GM21423 (cell line): ENCODE measurements around the gene PDE6G.
"Not testable (repeated sequence)": the region's sequence is repeated elsewhere in the genome, so short reads cannot be mapped to it uniquely, and the experiment has no call there.

Experiments used
- ATAC-seq: cut with Tn5 transposase; IDR thresholded peaks from one replicate; pipeline ENCODE4 v1.9.1; 2021; ENCODE audit warnings: mild to moderate bottlenecking, moderate library complexity; ENCODE audit not compliant: unreplicated experiment

PDE6G gene

DNA sequence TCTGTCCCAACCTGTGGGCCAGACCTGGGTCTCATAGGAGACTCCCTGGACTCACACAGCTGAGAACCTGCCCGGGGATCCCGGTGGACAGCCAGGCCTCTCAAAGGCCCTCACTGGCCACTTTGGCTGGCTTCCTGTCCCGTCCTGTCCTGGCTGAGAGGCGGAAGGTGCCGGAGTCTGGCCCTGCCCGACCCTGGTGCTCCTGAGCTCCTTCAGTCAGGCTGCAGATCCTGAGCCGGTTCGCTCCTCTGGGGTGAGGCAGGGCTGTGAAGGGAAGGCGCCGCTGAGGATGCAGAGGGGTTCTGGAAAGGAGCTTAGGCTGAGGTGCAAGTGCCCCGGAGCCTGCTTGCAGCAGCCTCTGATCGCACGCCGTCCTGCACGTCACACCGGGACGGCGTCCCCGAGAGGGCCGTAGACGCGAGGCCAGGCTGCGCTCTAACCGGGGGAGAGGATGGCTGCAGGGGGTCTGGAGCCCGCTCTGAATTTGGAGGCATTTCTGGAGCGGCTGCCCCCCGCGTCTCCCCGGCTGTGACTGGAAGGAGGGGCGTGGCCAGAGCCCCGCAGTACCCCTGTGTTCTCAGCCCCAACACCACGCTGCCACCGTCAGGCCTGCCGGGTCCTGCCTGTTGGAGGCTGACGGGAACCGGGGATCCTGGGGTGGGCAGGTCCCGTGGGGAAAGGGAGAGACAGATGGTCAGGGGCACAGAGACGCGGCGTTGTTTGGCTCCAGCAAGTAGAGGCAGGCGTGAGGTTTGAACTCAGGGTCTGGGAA lies 31.6 kb upstream of the PDE6G start:
- no peak for ATAC-seq

- ATAC-seq = no peak
These were observed 30.3 kb upstream of the PDE6G start for GRCh38 chr17:81686614-81687013.

DNA sequence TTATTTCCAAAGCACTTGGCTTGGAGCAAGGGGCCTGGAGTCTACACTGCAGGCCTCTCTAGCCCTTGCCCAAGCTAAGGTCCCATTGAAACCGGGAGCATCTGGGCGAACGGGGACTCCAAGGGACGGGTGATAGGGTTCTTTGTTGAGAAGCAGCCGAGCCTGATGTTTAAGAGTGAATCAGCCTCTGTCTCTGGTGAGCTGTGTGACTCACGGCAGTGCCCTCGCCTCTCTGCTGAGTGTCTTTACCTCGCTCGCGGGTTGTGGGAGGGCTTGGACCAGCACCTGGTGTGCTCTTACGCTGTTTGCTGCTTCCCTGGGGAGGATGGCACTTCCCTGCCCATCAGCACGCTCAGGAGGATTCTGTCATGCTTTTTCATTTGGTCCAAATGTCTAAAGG lies 28.8 kb upstream of the PDE6G start:
- no peak for ATAC-seq

DNA sequence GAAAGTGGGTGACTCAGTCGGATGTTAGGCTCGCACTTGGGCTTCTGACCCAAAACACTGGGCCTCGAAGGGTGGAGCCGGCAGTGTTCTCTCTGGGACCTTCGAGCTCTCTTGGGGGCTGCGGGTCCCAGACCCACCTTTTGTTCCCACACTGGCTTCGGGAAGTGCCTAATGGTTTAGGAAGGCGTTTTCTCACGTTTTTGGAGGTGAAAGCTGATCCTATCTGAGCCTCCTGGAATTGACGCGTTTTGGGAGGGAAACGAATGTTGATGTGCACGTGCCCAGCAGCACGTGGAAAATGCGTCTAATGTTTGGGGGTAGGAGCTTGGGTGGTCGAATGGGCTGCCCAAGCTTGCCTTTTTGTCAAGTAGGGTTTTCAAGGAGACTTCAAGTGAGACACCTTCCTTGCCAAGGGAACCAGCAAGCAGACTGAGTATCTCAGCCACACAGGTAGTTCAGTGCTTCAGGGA lies 28.1 kb upstream of the PDE6G start:
- no peak for ATAC-seq

GRCh38 chr17:81683584-81684441 lies 27.5 kb upstream of the PDE6G start, which contains the start of the genes ARL16 and HGS:
Gene ARL16 (minus strand): TSS chr17:81683797. CDS start chr17:81683753, 44 bp downstream.
Gene HGS (plus strand): TSS chr17:81684011. CDS start chr17:81684067, 56 bp downstream.
- peak; percentile 90 for ATAC-seq

- ATAC-seq = peak; percentile 8
These were observed 26.9 kb upstream of the PDE6G start for GRCh38 chr17:81683208-81683583.

DNA sequence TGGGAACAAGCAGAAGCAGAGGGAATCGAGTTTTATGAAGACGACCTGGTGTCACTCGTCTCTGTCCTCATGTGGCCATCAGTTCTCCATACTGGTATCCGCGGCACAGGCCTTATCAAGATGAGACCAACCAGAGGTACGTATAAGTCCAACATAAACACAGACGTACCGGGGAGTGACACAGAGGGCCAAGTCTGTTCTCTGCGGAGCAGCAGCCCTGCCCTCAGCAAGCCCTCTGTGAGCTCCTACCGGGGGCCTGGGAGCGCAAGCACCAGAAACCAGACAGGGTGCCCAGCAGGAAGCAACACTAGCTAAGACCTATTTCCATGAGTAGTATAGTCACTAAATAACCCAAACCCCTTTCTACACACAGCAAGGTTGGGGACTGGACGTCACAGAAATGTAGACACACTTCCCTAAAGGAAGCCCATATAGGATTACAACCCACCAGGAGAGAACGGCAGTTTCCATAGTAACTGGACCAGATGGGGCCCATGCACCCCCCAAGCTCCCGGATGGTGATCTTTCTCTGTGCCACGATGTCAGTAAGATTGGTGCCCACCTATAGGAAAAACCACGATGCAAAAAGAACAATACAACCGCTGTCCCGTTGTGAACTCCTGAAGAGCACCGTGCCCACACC lies 26.3 kb upstream of the PDE6G start:
- ATAC-seq = no peak

DNA sequence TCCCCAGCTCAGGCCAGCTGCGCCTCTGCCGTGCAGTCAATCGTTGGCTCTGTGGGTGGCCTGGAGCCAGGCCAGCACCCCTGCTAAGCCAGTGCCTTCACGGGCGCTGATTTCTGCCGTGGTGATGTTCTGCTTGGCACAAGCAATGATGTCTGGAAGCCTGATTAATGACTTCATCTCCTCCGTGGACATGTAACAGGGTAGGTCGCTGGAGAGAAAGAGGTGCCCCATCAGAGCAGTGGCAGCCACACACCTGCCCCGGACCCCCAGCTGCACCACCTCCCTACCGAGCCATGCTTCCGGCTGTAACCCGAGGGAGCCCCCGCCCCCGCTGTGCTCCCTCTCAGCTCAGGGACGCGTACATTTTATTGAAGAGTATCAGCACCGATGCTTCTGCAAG lies 25.3 kb upstream of the PDE6G start:
- ATAC-seq = no peak

GRCh38 chr17:81680150-81680549 lies 23.8 kb upstream of the PDE6G start:
- no peak for ATAC-seq

GRCh38 chr17:81676906-81677305 lies 20.6 kb upstream of the PDE6G start:
- no peak for ATAC-seq

DNA sequence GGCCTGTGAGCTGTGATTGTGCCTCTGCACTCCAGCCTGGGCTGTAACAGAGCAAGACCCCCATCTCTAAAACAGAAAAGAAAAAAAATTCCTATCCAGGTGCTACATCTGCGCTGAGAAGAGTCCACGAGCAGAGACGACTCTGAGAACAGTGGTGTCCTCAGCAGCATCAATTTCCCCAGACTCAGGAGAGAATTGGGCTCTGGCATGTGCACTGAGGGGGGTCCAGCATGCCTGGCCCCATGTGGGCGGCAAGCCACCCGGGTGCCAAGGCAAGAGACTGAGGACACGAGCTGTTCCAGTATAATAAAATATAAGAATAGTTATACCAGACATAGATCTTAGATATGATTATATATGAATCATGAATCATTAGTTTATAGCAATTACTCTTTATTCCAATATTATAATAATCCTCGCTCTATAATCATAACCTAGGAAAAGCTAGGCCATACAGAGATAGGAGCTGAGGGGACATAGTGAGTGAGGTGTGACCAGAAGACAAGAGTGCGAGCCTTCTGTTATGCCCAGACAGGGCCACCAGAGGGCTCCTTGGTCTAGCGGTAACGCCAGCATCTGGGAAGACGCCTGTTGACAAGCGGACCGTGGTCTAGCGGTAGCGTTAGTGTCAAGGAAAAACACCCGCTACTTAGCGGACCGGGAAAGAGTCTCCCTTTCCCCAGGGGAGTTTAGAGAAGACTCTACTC lies 19.3 kb upstream of the PDE6G start:
- ATAC-seq = not testable (repeated sequence)

- ATAC-seq = no peak
These were observed 17.4 kb upstream of the PDE6G start for GRCh38 chr17:81673561-81674258.

DNA sequence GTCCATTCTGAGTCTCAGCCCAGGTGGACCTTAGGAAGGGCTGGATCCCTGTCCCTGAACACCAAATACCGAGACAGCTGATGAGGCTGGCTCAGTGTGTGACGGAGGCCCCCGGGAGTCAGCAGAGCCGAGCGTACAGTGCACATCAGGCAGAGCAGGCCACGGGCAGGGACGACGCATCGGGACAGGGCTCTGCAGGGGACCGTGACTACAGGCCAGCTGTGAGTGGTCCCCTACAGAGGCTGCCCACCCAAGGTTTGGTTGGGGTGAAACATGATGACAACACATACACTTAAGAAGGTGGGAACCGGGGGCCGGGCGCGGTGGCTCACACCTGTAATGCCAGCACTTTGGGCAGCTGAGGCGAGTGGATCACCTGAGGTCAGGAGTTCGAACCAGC lies 16.6 kb upstream of the PDE6G start:
- ATAC-seq = no peak

GRCh38 chr17:81672504-81672903 lies 16.2 kb upstream of the PDE6G start:
- no peak for ATAC-seq

- no peak for ATAC-seq
These were observed 11.4 kb upstream of the PDE6G start for GRCh38 chr17:81667754-81668153.

- ATAC-seq = peak; percentile 91
These were observed 10.2 kb upstream of the PDE6G start, which contains the start of the genes CCDC137 and OXLD1 for GRCh38 chr17:81666342-81667191. Gene CCDC137 (plus strand): TSS chr17:81666737. CDS start chr17:81666767, 30 bp downstream. Gene OXLD1 (minus strand): TSS chr17:81666605. CDS start chr17:81666577, 28 bp downstream.

DNA sequence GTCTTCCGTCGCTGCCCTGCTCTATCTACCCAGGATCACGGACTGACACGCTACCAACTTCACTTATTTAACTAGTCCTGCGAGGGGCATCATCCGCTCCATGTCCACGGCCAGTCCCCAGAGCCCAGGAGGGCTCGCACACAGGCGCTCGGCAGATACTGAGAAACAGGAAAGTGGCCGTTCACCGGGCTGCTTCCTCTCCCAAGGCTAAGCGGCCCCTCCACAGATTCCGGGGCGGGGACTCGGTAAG lies 9.7 kb upstream of the PDE6G start:
- ATAC-seq = peak; percentile 15

DNA sequence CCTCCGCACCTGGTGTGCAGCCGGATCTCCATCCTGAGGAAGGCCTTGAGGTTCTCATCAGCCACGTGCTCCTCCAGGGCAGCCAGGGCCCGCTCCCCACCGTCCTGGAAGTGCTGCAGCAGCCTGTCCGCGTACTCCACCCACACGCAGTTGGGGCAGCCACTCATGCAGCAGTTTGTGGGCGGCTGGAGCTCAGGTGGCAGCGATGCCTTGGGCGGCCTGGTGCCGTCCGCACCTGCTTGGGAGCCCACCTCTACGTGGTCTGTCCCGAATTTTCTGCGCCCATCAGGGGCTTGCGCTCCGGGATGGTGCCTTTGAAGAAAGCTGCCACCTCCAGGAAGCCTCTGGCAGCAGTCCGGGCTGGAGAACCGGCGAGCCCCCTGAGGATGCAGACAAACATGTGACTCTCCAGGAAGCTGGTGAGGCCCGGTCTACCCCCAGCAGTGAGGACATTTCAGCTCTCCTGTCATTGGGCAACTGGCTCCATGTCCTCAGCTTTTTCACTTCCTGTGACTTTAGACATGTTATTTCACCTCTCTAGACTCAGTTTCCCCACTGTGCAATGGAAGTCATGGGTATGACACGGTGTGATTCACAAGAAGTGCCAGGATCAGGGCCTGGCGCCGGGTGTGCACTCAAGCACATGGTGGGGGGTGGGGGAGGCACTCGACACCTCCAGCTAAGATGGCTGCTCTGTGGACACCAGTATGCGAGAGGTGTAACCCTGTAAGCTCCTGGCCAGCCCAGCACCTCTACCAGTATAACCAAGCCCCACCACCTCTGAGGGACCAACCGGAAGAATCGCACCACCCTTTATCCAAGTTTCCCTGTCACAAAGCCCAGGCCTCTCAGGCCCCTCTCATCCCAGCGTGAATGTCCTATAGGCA lies 9.1 kb upstream of the PDE6G start:
- no peak for ATAC-seq
